ENCODE measurements around the gene STAC2. TPM values are rescaled to one million over a fixed set of nuclear protein-coding genes. Genes with fewer than 3 reads are reported as not detected.
A peak's percentile ranks its signal among the peaks of the same experiment; 100 is the strongest.

The STAC2 gene
- total and polyA plus RNA-seq, 2 of the 13 experiments (the other 11 are each of a cell fraction or from before 2014, with no cell fraction given), result not detected

DNA sequence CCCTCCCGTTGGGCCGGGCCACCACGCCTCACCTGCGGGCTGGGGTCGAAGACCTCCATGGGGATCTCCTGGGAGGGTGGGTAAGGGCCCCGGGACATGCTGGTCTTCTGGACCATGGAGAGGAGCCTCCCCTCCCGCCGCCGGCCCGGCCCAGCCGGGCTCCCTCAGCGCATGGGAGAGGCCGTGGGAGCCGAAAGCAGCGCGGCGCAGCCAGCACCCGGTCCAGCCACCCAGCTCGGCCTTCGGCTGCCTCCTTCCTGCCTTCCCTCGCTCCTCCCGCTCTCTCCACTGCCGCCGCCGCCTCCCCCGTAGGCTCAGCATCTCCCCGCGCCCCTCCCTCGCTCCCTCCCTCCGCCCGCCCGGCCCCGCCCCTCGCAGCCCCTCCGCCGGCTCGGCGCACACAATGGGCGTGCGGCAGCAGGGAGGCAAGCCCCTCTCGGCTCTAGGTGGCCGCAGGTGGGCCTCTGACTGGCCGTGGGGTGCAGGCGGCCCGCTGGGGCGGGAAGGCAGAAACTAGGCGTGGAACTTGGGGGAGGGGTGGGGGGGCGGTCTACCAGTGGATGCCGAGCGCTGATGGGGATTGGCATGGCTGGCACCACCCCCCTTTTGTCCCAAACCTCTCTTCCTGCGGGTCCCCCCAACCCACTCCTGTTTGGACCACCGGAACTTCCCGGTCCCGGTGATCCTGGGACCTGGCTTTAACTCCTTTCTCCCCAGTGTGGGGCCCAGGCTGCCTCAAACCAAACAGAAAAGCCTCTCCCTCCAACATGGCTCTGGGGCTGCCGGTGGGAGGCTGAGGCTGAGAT is 28.2 kb downstream of the STAC2 start, which contains the start of gene CACNB1 (continued):
- TF ChIP-seq, protein P1, sequence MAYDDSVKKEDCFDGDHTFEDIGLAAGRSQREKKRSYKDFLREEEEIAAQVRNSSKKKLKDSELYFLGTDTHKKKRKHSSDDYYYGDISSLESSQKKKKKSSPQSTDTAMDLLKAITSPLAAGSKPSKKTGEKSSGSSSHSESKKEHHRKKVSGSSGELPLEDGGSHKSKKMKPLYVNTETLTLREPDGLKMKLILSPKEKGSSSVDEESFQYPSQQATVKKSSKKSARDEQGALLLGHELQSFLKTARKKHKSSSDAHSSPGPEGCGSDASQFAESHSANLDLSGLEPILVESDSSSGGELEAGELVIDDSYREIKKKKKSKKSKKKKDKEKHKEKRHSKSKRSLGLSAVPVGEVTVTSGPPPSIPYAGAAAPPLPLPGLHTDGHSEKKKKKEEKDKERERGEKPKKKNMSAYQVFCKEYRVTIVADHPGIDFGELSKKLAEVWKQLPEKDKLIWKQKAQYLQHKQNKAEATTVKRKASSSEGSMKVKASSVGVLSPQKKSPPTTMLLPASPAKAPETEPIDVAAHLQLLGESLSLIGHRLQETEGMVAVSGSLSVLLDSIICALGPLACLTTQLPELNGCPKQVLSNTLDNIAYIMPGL (CRISPR knock-in tag; IDR thresholded peaks at IDR 0.05; ENCODE audit: borderline replicate concordance in 1 of 2, low read depth in 1 of 2), result peak; percentile 20 to 23; a peak in 1 of 4 replicates
- no peak for TF ChIP-seq ARID2 (CRISPR knock-in tag; IDR thresholded peaks at IDR 0.05; ENCODE audit: borderline replicate concordance)
- TF ChIP-seq ZNF253 (CRISPR knock-in tag; IDR thresholded peaks at IDR 0.05; ENCODE audit: borderline replicate concordance), result 0 out of 2 replicates have a peak, but pooled peaks have one; percentile 11
- TF ChIP-seq ADNP (CRISPR knock-in tag; IDR thresholded peaks at IDR 0.05), result no peak
- TF ChIP-seq FOXJ3 (CRISPR knock-in tag; IDR thresholded peaks at IDR 0.05; ENCODE audit: borderline replicate concordance), result no peak
- no peak for TF ChIP-seq ZNF619 (CRISPR knock-in tag; IDR thresholded peaks at IDR 0.05)
- TF ChIP-seq, protein P2, sequence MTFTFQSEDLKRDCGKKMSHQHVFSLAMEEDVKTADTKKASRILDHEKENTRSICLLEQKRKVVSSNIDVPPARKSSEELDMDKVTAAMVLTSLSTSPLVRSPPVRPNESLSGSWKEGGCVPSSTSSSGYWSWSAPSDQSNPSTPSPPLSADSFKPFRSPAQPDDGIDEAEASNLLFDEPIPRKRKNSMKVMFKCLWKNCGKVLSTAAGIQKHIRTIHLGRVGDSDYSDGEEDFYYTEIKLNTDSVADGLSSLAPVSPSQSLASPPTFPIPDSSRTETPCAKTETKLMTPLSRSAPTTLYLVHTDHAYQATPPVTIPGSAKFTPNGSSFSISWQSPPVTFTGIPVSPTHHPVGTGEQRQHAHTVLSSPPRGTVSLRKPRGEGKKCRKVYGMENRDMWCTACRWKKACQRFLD (CRISPR knock-in tag; IDR thresholded peaks at IDR 0.05; ENCODE audit: borderline replicate concordance), result no peak
- TF ChIP-seq, protein P3, sequence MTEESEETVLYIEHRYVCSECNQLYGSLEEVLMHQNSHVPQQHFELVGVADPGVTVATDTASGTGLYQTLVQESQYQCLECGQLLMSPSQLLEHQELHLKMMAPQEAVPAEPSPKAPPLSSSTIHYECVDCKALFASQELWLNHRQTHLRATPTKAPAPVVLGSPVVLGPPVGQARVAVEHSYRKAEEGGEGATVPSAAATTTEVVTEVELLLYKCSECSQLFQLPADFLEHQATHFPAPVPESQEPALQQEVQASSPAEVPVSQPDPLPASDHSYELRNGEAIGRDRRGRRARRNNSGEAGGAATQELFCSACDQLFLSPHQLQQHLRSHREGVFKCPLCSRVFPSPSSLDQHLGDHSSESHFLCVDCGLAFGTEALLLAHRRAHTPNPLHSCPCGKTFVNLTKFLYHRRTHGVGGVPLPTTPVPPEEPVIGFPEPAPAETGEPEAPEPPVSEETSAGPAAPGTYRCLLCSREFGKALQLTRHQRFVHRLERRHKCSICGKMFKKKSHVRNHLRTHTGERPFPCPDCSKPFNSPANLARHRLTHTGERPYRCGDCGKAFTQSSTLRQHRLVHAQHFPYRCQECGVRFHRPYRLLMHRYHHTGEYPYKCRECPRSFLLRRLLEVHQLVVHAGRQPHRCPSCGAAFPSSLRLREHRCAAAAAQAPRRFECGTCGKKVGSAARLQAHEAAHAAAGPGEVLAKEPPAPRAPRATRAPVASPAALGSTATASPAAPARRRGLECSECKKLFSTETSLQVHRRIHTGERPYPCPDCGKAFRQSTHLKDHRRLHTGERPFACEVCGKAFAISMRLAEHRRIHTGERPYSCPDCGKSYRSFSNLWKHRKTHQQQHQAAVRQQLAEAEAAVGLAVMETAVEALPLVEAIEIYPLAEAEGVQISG (CRISPR knock-in tag; IDR thresholded peaks at IDR 0.05), result no peak
- TF ChIP-seq ZNF225 (CRISPR knock-in tag; IDR thresholded peaks at IDR 0.05), result no peak
- no peak for TF ChIP-seq ZMAT3 (CRISPR knock-in tag; conservative IDR thresholded peaks at IDR 0.05)
- TF ChIP-seq SPEN (CRISPR knock-in tag; IDR thresholded peaks at IDR 0.05; ENCODE audit: low read depth), result no peak
- no peak for TF ChIP-seq ZNF569 (CRISPR knock-in tag; IDR thresholded peaks at IDR 0.05; ENCODE audit: borderline replicate concordance)
- TF ChIP-seq KDM2A (CRISPR knock-in tag; IDR thresholded peaks at IDR 0.05; ENCODE audit: borderline replicate concordance, low read depth), result no peak
- TF ChIP-seq ZNF234 (CRISPR knock-in tag; conservative IDR thresholded peaks at IDR 0.05), result peak; percentile 69; the same call in 1 of the 2 replicates
- TF ChIP-seq ZNF572 (CRISPR knock-in tag; IDR thresholded peaks at IDR 0.05), result 0 out of 2 replicates have a peak, but pooled peaks have one; percentile 51
- TF ChIP-seq, protein P4, sequence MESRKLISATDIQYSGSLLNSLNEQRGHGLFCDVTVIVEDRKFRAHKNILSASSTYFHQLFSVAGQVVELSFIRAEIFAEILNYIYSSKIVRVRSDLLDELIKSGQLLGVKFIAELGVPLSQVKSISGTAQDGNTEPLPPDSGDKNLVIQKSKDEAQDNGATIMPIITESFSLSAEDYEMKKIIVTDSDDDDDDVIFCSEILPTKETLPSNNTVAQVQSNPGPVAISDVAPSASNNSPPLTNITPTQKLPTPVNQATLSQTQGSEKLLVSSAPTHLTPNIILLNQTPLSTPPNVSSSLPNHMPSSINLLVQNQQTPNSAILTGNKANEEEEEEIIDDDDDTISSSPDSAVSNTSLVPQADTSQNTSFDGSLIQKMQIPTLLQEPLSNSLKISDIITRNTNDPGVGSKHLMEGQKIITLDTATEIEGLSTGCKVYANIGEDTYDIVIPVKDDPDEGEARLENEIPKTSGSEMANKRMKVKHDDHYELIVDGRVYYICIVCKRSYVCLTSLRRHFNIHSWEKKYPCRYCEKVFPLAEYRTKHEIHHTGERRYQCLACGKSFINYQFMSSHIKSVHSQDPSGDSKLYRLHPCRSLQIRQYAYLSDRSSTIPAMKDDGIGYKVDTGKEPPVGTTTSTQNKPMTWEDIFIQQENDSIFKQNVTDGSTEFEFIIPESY (CRISPR knock-in tag; IDR thresholded peaks at IDR 0.05), result no peak
- TF ChIP-seq HCFC1 (IDR thresholded peaks at IDR 0.05; ENCODE audit: low read depth, low read length), result no peak
- TF ChIP-seq MIXL1 (CRISPR knock-in tag; IDR thresholded peaks at IDR 0.05), result no peak
- no peak for TF ChIP-seq ZNF720 (CRISPR knock-in tag; IDR thresholded peaks at IDR 0.05)
- TF ChIP-seq NR2F6 (IDR thresholded peaks at IDR 0.05), result no peak
- TF ChIP-seq NR2F6 (CRISPR knock-in tag; IDR thresholded peaks at IDR 0.05), result no peak
- no peak for TF ChIP-seq ZNF235 (CRISPR knock-in tag; IDR thresholded peaks at IDR 0.05; ENCODE audit: borderline replicate concordance)
- TF ChIP-seq FOXK2 (IDR thresholded peaks at IDR 0.05), result no peak
- no peak for TF ChIP-seq ZNF644 (CRISPR knock-in tag; IDR thresholded peaks at IDR 0.05; ENCODE audit: low read depth)
